NCI-H1417 treated with DMSO at 0.1 percent for 48 hours (cell line): ENCODE data around the gene PRKAB2.
"Not testable (repeated sequence)": the region's sequence is repeated elsewhere in the genome, so short reads cannot be mapped to it uniquely, and the experiment has no call there.

Experiments
- DNase-seq: peaks from one replicate; lab custom pipeline; 2025; lab: John Stamatoyannopoulos, UW

The PRKAB2 gene, protein sequence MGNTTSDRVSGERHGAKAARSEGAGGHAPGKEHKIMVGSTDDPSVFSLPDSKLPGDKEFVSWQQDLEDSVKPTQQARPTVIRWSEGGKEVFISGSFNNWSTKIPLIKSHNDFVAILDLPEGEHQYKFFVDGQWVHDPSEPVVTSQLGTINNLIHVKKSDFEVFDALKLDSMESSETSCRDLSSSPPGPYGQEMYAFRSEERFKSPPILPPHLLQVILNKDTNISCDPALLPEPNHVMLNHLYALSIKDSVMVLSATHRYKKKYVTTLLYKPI

DNA sequence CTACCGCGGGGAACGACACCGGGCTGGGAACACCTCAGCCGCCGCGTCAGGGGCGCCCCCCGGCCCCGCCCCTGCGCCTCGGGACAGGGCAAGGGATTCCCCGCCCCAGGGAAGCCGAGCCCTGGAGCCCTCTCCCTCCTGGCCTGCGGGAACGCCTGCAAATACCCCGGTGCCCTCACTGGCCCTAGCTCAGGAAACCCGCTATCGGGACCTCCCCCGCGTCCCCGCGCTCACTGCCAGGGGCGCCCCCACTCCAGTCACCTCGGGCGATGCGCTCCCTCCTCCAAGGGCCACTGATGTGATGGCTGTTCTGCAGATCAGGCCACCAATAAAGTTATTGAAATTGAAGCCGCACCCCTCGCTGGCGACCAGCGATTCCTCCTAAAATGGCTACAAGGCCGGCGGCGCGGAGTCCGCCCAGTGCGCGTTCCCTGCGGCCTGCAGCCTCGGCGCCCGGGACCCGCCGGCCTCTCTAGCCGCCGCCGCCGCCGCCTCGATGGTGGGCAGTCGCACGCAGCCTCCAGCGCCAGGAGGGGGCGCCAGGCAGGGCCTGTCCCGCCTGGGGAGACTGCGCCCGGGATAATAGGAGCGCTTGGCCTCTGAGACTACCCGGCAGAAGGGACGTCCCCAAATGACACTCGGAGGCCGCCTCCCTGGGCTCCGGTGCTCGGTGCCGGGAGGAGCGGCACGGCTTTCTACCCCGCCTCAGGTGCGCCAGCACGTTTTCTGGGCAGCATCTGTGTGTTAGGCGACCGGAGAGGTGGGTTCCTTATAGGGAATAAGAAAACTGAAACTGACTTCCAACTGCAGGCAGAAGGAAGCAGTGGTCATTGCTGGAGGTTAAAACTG, at the start of gene PRKAB2:
Gene PRKAB2 (minus strand): TSS at position 303 of the 849 bp plus-strand sequence. CDS start 326 bp downstream, outside the sequence.
- peak; percentile 66 for DNase-seq

DNA sequence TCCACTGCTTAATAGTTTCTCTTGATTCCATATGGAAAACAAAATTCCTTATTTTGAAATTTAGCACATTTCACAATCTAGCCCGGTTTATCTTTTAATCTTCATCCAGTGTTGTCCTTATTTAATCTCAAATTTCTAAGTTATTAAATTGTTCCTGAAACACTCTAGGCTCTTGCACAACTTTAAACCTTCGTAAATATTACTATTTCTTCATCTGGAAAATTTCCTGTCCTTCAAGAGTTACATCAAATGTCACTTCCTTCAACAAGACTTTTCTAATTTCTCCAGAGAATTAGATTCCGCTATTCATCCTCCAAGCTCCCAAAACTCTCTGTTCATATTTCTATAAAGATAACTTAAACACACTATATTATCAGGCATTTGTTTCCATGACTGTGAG, 46.3 kb upstream of the PRKAB2 start:
- no peak for DNase-seq

DNA sequence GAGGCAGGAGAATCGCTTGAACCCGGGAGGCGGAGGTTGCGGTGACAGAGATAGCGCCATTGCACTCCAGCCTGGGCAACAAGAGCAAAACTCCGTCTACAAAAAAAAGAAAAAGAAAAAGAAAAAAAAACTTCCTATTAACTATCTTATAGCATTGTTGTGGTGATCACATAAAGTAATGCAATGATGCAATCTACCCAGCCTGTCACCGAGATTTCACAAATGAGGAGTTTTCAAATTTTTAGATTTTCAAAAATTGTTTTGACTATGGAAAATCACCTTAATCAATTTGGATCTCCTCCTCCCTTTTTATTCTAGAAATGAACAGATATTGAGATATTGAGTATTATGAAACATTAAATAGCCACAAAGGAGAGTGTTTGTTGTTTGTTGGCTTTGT, 44.9 kb upstream of the PRKAB2 start:
- no peak for DNase-seq

DNA sequence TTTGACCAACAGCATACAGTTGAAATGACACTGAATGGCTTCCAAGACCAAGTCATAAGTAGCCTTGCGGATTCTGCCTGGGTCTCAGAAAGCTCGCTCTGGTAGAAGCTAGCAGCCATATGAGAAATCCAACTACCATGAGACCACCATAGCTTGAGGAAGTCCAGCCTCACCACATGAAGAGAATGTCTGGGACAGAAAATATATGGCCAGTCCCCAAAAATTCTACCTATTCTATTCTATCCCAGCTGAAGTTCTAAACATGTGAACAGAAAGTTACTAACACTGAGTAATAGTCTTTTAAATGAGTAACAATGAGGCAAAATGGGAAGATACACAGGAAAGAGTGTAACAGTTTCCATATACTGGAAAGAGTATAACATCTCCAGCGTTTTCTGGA, 43.9 kb upstream of the PRKAB2 start:
- DNase-seq, result no peak

DNA sequence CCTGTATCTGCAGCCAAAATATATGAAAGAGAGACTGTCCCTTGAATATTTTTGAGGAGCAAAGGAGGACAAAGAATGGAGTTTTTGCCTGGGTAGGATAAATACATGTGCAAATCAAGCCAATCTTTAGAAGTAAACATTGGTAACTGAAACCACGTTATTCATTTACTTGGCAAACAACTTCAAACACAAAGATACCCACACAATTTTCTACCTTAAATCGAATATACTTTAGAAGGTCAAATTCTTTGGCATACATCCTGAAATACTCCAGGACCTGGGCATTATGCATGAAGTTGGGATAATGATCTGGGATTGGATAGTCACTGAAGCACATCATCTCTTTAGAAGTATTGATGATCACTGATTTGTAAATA, 43.3 kb upstream of the PRKAB2 start:
- DNase-seq, result no peak

DNA sequence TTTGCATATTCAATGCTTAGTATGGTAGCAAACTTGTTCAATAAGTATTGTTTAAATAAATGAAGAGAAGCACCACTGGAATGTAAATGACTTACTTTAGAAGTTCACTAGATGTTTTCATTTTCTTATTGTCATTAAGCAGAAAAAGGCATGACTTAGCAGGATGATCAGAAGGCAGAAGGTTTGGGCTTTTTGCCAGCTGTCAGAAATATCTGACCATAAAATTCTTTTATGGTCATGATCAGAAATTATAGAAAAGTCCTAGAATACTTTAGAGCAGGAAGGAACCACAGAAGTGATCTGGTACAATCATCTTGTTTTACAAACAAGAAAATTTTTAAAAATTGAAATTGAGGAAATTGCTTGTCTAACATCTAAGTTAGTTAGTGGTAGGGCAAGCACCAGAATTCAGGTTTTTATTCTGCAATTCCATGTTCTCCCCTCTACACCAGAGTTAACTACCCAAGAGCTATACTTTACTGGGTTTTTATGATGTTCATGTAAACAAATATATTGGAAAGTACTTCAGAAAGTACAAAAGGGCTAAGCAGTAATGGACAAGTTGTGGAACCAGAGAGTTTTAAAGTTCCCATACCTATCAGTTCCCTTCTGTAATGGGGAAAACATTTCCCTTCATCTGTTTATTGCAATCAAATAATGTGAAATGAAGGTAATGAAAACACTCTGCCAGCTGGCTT, 42.7 kb upstream of the PRKAB2 start:
- no peak for DNase-seq

DNA sequence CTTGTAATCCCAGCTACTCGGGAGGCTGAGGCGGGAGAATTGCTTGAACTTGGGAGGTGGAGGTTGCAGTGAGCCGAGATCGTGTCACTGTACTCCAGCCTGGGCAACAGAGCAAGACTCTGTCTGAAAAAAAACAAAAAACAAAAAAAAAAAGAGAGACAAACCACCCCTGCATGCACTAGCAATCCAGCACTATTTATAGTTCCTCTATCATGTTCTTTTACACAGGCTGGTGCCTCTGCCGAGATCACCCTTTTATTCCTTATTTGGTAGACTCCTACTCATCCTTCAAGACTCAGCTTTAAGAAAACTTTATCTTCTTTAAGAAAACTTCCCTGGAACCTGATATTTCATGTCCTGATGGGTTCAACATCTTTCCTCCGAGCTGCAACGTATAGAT, 42.1 kb upstream of the PRKAB2 start:
- no peak for DNase-seq

DNA sequence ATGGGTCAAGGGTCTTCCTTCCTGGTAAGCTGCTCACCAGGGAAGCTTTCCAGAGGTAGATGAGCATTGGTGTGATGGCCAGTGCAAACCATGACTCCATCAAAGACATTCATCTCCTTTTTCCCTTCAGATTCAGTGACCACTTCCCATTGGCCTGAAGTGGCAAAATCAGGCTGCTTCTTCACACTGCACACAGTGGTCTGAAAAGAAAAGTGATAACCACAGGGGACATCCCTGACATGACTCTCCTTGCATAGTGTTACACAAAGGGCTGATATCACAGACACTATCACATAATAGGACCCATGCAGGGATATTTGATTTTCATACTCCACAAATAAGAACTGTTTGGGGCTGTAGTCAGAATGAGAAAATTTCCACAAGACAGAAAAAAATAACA, 41.0 kb upstream of the PRKAB2 start:
- no peak for DNase-seq

DNA sequence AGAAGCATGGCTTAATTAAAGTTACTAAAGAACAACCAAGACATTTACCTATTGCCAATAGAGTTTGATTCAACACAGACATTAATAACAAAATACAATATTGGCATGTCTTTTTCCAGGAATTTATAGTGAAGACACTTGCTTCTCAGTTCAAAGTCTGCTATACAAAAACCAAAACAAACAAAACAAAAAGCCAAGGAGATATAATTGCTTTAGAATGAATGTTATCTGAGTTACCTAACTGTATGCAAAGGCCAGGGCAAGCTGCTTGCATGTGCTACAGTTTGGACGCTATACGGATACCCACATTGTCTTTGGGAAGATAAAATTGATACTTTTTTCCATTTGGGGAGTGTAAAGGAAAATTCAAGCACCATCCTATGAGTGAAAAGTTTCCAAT, 39.3 kb upstream of the PRKAB2 start:
- no peak for DNase-seq

DNA sequence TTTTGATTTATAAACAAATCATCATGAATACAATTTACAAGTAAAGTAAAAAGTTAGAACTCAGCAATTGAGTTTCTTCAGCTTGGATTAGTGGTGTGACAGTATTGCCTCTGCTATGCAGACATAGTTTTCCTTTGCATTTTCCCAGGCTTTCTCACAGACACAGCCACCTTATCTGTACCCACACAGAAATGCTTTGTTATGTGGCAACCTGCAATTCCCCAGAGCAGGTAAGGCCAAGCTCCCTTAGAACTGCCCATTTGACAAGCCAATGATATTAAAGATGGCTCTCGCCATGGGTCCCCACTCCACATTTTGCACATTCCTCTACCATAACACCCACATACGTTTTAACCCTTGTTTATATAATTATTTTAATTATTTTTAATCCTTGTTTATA, 38.7 kb upstream of the PRKAB2 start:
- no peak for DNase-seq

DNA sequence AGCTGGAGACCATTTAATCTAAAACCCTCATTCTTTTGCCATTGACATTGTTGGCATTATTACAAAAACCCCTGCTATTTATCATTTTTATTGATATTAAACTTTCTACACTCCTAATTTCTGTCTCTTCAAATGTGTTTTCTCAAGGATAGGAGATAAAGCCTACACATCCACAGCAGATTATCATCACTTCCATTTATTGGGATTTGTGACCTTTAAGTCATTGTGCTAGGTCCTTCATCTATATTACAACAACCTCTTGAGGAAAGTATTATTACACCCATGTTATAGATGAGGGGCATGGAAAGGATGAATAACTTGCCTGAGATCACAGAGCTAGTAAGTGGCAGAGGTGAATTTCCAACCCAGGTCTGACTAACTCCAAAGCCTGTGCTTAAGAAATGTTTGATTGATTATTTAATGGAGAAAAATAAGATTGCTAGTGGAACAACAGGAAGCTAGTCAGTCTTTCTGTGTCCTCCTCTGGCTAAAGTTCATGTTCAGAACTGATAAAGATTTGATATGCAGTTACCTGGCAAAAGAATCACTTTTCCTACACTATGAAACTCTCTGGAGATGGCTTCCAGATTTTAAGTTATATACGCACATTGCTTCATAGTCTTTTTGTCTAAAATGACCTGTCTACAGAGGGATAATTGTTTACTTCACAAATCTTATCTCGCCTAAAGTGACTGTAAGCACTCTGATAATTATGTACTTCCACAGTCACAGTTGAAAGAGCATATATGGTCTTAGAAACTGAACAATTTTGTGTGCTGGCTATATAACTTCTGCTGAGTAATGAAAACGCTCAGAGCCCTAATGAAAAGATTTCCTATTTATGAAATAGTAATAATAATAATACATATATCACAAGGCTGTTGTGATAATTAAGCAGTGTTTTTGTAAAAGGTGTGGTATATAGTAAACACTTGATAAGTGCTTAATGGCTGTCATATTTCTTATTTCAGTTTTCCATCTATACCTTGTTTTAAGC, 37.9 kb upstream of the PRKAB2 start:
- DNase-seq, result no peak

DNA sequence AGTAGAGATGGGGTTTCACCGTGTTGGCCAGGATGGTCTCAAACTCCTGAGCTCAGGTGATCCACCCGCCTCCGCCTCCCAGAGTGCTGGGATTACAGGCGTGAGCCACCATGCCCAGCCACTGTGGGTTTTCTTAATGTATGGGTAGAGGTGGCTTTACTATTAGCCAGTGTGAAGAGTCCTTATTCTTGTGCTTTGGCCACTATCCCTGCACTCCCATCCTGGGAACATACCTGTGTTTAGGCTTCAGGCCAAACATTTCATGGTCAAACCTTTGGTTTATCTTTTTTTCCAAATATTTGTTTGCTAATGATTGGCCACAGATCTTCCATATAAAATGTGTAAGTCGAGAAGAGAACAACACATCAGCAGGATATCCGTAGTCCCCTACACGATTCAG, 36.3 kb upstream of the PRKAB2 start:
- DNase-seq, result no peak

DNA sequence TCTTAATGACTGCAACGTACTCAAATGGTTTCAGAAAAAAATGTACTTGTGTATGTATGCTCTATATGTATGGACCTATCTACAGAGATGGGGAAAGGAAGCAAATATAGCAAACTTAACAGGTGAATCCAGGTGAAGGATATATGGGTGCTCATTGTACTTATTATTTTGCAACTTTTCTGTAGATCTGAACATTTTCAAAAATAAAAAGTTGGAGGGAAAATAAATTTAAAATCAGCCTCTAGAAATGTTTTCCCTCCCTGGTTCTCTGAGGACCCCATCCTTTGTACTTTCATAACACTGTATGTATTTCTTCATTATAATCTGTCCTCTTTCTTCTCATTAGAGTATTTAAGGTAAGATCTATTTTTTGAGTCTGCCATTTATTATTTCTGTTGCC, 34.9 kb upstream of the PRKAB2 start:
- no peak for DNase-seq

DNA sequence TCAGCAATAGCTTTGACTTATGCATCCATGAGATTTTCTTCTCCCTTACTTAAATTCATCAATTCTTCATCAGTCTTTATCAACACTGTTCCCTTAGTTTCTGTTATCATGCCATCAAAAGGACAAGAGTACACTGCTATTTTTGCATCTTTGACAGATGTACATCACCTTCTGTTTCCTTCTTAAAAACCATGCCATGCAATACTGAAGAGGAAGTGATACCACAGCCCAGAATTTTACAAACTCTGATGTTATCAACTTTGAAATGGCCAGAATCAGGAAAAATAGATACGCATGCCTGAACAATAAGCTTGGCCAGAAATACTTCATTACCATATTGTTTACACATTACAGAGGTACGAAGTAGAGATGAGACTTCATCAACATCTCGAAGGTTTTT, 31.8 kb upstream of the PRKAB2 start:
- no peak for DNase-seq

DNA sequence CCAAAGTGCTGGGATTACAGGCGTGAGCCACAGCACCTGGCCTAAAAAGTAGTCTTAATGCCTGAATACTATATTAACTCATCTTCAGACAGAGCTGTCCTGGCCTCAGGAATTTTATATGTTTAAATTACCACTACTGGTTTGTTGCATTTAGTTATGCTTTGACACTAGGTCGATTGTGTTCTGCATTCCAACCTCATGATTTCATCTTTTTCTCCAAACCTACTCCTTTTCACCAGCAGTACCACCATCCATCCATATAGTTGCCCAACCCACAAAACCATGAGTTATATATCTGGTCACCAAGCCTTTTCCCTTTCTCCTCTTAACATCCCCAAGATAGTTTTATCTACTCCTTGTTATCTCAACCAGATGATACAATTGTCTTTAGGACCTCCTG, 30.3 kb upstream of the PRKAB2 start:
- no peak for DNase-seq

DNA sequence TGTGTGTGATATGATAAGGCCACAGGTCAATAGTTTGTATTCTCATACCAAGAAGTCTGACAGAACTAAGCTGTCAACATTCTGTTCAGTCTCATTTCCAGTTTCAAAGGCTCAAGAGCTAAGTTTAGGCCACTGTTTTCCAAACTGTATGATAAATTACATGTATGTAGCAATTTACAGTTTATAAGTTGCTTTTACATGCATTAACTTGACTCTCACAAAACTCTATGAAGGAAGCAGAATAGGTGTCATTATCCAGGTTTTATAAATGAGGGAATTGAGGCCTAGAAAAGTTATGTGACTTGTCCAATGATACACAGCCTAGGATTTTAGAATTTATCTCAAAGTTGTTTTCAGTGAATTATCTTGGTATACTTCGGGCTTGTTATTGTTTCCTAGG, 29.5 kb upstream of the PRKAB2 start:
- DNase-seq, result no peak

DNA sequence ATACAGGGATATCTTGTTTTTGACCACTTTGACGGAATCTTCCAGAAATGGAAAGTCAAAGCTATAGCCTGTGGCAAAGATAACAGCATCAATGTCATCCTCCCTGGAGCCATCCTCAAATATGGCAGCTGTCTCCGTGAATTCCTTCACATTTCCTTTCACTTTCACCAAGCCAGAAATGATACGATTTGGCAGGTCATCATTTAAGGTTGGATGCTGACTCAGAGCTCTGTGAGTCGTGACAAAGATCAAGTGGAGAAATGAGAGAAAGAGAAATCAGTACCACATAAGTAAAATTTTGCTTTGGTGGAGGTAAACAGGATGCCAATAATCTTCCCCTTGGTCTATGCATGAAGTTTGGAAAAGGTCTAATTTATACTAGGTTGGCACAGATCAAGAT, 29.0 kb upstream of the PRKAB2 start:
- DNase-seq, result no peak

DNA sequence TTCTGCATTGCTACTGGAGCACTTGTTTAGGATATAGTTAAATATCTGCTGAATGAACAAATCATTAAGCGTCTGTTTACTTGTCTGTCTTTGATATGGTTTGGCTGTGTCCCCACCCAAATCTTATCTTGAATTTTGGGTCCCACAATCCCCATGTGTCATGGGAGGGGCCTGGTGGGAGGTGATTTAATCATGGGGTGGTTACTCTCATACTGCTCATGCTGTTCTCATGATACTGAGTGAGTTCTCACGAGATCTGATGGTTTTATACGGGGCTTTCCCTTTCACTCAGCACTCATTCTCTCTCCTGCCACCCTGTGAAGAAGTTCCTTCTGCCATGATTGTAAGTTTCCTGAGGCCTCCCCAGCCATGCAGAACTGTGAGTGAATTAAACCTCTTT, 25.1 kb upstream of the PRKAB2 start:
- DNase-seq, result not testable (repeated sequence)

DNA sequence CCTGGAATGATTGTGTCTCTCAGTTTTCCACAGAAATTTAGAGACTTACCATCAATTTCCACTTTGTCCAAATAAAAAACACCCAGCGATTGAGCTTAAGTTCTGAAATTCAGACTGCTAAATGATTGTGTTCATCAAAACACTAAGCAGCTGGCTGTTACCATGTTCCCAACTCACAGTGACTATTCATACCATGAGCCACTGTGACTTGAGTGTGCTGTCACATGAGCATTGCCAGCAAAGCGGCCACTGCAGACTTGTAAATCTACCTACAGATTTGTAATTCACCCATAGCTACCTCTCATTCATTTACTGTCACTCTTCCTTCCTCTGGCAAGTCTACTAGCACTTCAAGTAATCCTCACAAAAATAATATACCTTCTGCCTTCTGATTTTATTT, 17.2 kb upstream of the PRKAB2 start:
- DNase-seq, result no peak

DNA sequence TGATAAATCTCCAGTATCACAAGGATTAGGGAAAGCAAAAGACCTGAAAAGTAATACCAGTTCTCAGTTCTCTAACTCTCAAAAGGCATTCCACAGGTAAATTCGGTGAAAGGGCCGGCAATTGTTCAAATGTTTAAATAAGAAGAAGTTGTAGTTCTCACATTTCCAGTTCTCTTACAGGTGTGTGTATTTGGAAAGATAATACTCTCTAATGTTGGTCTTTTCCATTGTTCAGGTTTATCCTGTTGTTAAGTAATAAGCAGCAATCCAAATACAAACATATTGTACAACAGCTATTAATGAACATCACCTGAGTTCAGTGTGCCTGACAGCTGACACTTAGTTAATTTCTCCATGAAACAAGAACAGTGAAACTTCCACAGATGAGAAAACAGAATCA, 13.2 kb upstream of the PRKAB2 start:
- DNase-seq, result no peak

DNA sequence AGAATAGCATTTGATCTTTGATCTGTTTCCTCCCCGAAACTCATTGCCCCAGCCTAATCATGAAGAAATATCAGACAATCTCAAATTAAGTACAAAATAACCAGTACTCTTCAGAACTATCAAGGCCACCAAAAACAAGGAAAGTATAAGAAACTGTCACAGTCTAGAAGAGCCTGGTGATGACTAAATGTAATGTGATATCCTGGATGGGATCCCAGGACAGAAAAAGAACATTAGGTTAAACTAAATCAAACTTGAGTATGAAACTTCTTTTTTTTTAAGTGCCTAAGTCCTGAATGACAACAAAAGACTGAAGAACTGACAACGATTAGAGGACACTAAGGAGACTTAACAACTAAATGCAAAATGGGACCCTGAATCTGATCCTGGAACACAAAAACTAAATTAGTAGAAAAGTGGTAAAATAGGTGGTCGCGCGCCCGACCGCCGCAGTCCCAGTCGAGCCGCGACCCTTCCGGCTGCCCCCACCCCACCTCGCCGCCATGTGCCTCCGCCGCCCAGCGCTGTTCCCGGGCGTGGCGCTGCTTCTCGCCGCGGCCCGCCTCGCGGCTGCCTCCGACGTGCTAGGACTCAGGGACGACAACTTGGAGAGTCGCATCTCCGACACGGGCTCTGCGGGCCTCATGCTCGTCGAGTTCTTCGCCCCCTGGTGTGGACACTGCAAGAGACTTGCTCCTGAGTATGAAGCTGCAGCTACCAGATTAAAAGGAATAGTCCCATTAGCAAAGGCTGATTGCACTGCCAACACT, 5.5 kb upstream of the PRKAB2 start:
- no peak for DNase-seq
